Vagina (tissue), 2 donors: ENCODE data around the gene NEIL1. TPM values are rescaled to one million over a fixed set of nuclear protein-coding genes. Genes with fewer than 3 reads are reported as not detected.

Source experiments
- DNase-seq, 2 donors: peaks; one replicate each; pipeline ENCODE4 v3.0.0-alpha.2; 2017; ENCODE audit errors: extremely low spot score in 2 of 2
- H3K27ac ChIP-seq: fragments of 200-600 bp; sonication (generic); one replicate; pipeline ENCODE4 v1.5.1; 2019
- H3K27me3 ChIP-seq: fragments of 200-600 bp; sonication (generic); one replicate; pipeline ENCODE4 v1.5.1; 2019
- H3K36me3 ChIP-seq, 2 donors: fragments of 200-600 bp; sonication (generic); one replicate each; pipeline ENCODE4 v1.5.1; 2017 to 2019
- H3K4me1 ChIP-seq: fragments of 200-600 bp; sonication (generic); one replicate; pipeline ENCODE4 v1.5.1; 2019
- H3K4me3 ChIP-seq, 2 donors: fragments of 200-600 bp; sonication (generic); 1 replicate in 1 of 2; 2 replicates in 1 of 2; pipeline ENCODE4 v1.5.1; 2016 to 2019
- H3K9me3 ChIP-seq: fragments of 200-600 bp; sonication (generic); one replicate; pipeline ENCODE4 v1.5.1; 2019
- POLR2A ChIP-seq, 2 donors: fragments of 450-650 bp; IDR thresholded peaks; one replicate each; pipeline ENCODE4 v1.6.1; 2017; ENCODE audit warnings: antibody characterized with exemption in 2 of 2, mild to moderate bottlenecking in 2 of 2, moderate library complexity in 2 of 2
- POLR2AphosphoS5 ChIP-seq, 2 donors: sonication (generic); formaldehyde crosslinking; IDR thresholded peaks; one replicate each; pipeline ENCODE4 v1.9.0; 2017; ENCODE audit warnings: antibody characterized with exemption in 2 of 2, mild to moderate bottlenecking in 2 of 2, low read depth in 1 of 2; ENCODE audit not compliant: insufficient read depth in 1 of 2
- intact Hi-C: fragments of 100-400 bp; cut with DNase I; formaldehyde crosslinking; loops from one replicate; pipeline ENCODE4 v1.15.1; 2023
- total RNA-seq: library from RNA; depleted of rRNA; stranded (reverse); fragments of >200 nt; gene quantifications from one replicate; pipeline ENCODE4 v1.2.3, GENCODE V29; 2016
- TF ChIP-seq, protein P1 (sequence below), 3 experiments: fragments of 450-650 bp in 2 of 3; fragments of 200-600 bp in 1 of 3; sonication (generic) in 1 of 3; IDR thresholded peaks; one replicate each; pipeline ENCODE4 v1.5.1; 2017 to 2019; ENCODE audit warnings: antibody characterized with exemption in 3 of 3, mild to moderate bottlenecking in 2 of 3, moderate library complexity in 2 of 3

NEIL1 gene
- total RNA-seq, 1 donor from 2014 or later: 69.2 TPM

DNA sequence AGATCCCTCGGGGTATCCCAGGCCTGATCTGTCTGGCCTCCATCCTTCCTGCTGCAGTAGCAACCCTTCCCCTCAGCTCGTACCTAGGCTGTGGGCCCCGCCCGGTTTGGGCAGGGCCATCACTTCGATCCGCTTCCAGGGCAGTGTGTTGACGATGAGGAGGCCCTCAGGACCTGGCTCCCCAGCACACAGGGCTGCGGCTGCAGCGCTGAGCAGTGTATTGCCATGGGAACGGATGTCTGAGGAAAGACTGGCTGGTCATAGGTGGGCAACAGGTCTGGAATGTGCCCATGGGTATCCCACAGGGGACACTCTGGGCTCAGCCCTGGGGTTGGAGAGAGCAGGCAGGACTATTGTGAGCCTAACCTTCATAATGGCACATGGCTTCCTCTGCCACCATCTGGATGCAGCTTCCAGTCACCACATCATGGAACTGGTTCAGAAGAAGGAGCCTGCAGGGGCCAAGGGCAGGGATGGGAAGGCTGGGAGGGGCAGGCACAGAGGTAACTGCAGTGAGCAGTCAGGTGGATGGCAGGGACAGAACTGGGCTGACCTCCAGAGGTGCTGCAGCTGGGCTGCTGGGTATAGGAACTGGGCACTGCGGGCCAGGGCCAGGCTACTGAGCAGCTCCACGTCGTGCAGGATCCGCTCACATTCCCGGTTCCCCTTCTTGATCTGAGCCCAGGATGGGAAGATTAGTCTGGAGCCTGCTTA, 12.9 kb downstream of the NEIL1 start:
- Histone ChIP-seq H3K36me3 (peaks cover 0 to 51% of the 10 kb centered on the region in 2 donors), H3K4me1 (no peaks in the 10 kb centered on the region), H3K27me3 (no peaks in the 10 kb centered on the region), H3K27ac (no peak overlapping the region), H3K9me3 (no peaks in the 10 kb centered on the region), H3K4me3 (no peak overlapping the region)
- no peak for DNase-seq
- intact Hi-C loops: no loop called here
- TF ChIP-seq, protein P1, sequence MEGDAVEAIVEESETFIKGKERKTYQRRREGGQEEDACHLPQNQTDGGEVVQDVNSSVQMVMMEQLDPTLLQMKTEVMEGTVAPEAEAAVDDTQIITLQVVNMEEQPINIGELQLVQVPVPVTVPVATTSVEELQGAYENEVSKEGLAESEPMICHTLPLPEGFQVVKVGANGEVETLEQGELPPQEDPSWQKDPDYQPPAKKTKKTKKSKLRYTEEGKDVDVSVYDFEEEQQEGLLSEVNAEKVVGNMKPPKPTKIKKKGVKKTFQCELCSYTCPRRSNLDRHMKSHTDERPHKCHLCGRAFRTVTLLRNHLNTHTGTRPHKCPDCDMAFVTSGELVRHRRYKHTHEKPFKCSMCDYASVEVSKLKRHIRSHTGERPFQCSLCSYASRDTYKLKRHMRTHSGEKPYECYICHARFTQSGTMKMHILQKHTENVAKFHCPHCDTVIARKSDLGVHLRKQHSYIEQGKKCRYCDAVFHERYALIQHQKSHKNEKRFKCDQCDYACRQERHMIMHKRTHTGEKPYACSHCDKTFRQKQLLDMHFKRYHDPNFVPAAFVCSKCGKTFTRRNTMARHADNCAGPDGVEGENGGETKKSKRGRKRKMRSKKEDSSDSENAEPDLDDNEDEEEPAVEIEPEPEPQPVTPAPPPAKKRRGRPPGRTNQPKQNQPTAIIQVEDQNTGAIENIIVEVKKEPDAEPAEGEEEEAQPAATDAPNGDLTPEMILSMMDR (IDR thresholded peaks at IDR 0.05): no peak
- TF ChIP-seq POLR2A (IDR thresholded peaks at IDR 0.05): no peak

DNA sequence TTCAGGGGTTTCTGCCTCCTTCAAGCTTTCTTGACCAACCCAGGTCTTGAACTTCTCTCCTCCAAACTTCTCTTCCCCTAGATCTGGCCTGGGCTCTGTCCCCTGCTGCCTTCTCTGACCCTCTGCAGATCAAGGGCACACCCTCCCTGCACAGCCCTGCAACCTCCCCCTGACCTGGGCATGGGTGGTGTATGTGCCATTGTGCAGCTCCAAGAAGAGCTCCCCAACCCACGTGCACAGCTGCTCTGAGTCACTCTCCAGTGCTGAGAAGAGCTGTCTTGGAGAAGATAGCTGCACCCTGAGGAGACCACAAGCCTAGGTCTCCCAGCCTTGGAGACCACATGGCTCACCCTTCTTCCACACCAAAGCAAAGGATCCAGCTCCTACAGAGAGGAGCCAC, 13.6 kb downstream of the NEIL1 start:
- intact Hi-C loops: no loop called here
- Histone ChIP-seq H3K27ac (no peak overlapping the region), H3K9me3 (no peaks in the 10 kb centered on the region), H3K36me3 (peaks cover 0 to 51% of the 10 kb centered on the region in 2 donors), H3K4me3 (no peak overlapping the region), H3K27me3 (no peaks in the 10 kb centered on the region), H3K4me1 (no peaks in the 10 kb centered on the region)
- no peak for TF ChIP-seq POLR2A (IDR thresholded peaks at IDR 0.05)
- DNase-seq: no peak

DNA sequence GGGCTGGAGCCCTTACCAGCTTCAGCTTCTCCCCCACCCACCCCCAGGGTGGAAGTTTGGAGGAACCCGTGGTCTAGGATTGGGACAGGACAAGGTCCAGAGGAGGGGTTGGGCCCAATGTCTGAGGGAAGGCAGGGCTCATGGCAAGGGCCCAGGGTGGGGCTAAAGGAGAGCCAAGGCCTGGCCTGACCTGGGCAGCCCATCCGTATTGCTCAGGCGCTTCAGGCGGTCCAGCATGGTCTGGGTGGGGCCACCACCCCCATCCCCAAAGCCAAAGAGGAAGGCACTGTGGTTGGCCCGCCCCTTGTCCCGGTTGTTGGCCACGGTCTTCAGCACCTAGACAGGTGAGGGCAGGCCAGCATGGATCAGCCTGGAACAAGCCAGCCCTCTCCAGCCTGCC, 14.0 kb downstream of the NEIL1 start:
- Histone ChIP-seq H3K27me3 (no peaks in the 10 kb centered on the region), H3K27ac (no peak overlapping the region), H3K36me3 (peaks cover 0 to 51% of the 10 kb centered on the region in 2 donors), H3K4me3 (no peak overlapping the region), H3K4me1 (no peaks in the 10 kb centered on the region), H3K9me3 (no peaks in the 10 kb centered on the region)
- intact Hi-C loops: no loop called here
- no peak for DNase-seq
- TF ChIP-seq POLR2A (IDR thresholded peaks at IDR 0.05): no peak
- no peak for TF ChIP-seq POLR2AphosphoS5 (IDR thresholded peaks at IDR 0.05; ENCODE audit: insufficient read depth in 1 of 2, low read depth in 1 of 2)
- TF ChIP-seq, protein P1 (IDR thresholded peaks at IDR 0.05): no peak

DNA sequence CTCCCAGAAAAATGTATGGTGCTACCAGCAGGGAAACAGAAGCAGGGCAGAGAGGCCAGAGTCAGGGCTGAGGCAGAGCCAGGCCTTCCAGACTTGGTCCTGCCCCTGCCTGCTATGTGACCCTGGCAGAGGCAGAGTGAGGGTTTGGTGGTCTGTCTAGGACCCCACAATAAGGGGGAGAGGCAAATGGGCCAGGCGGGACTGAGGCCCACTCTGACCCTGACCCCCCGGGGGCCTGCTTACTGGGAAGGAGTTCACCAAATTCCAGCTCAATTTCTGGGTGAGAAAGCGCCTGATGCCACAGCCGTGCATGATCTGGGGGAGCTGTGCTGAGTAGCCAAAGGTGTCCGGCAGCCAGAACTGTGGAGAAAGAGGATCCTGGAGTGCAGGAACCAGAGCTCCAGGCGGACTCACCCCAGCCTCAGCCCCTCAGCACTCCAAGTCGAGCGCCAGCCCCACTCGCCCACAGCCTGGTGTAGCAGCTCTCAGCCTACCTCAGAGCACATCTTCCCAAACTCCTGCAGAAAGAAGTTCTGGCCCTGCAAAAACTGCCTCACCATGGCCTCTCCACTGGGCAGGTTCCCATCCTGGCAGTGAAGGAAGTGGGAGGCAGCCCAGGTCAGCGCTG, 14.6 kb downstream of the NEIL1 start:
- H3K27me3 ChIP-seq: no peaks in the 10 kb centered on the region
- DNase-seq: no peak
- H3K4me1 ChIP-seq: no peaks in the 10 kb centered on the region
- no peak overlapping the region for H3K4me3 ChIP-seq
- no peaks in the 10 kb centered on the region for H3K9me3 ChIP-seq
- intact Hi-C loops: no loop called here
- peaks cover 0 to 51% of the 10 kb centered on the region in 2 donors for H3K36me3 ChIP-seq
- TF ChIP-seq, protein P1 (IDR thresholded peaks at IDR 0.05): no peak
- TF ChIP-seq POLR2A (IDR thresholded peaks at IDR 0.05) (no peak), POLR2AphosphoS5 (IDR thresholded peaks at IDR 0.05; ENCODE audit: insufficient read depth in 1 of 2, low read depth in 1 of 2) (no peak)
- H3K27ac ChIP-seq: no peak overlapping the region

DNA sequence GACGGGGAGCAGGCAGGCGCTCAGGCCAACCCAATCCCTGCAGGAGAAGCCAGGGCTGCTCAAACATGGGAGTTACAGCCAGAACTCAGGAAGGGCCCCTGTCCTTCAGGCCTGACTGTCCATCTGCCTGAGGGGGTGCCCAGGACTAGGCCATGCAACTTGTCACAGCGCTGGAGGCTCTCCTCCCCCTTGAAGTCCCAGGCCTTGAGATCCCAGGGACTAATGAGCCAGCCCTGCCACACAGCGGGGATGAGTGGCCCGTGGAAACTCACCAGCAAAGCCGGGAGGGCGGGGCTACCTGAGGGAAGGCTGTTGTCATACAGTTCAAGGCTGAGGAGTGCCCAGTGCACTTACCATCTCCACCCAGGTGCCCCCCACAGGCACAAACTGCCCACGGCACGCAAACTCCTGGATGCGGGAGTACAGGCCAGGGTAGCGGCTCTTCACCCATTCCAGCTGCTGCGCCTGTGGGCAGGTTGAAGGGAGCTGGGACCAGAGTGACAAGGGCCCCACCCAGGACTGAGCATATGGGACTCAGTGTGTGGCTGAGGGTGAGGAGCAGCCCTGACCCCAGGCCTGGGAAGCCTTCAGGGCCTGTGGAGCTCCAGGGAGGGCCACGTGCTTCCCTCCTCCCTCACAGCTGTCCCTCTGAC, 15.3 kb downstream of the NEIL1 start:
- H3K36me3 ChIP-seq: peaks cover 0 to 51% of the 10 kb centered on the region in 2 donors
- TF ChIP-seq, protein P1 (IDR thresholded peaks at IDR 0.05): no peak
- no peak for TF ChIP-seq POLR2A (IDR thresholded peaks at IDR 0.05)
- TF ChIP-seq POLR2AphosphoS5 (IDR thresholded peaks at IDR 0.05; ENCODE audit: insufficient read depth in 1 of 2, low read depth in 1 of 2): no peak
- H3K4me3 ChIP-seq: no peak overlapping the region
- DNase-seq: no peak
- intact Hi-C loops: no loop called here
- no peaks in the 10 kb centered on the region for H3K9me3 ChIP-seq
- no peak overlapping the region for H3K27ac ChIP-seq
- H3K4me1 ChIP-seq: peaks cover under 1% of the 10 kb centered on the region
- no peaks in the 10 kb centered on the region for H3K27me3 ChIP-seq
